Measurements from ENCODE around the gene THEM4. TPM values are rescaled to one million over a fixed set of nuclear protein-coding genes. Genes with fewer than 3 reads are reported as not detected.
"Not testable (repeated sequence)": the region's sequence is repeated elsewhere in the genome, so short reads cannot be mapped to it uniquely, and the experiment has no call there.

THEM4 gene
- total RNA-seq, 2 experiments from 2014 or later: 7.2 to 21.5 TPM

- H3K9me3 ChIP-seq (ENCODE audit: low read length): no peaks in the 10 kb centered on the region
- no peak for DNase-seq (ENCODE audit: low spot score)
- BruUV-seq (replicated peaks): no TSS peak
- no peak overlapping the region for H3K4me3 ChIP-seq (ENCODE audit: low read depth, low read length, poor library complexity, severe bottlenecking)
- H4K20me1 ChIP-seq (ENCODE audit: insufficient read depth, low read length): no peaks in the 10 kb centered on the region
- H3K9me2 ChIP-seq (ENCODE audit: insufficient read depth, low read length): no peaks in the 10 kb centered on the region
- no peaks in the 10 kb centered on the region for H3K4me1 ChIP-seq (ENCODE audit: insufficient read depth, low read length, poor library complexity, severe bottlenecking)
- intact Hi-C loops (cut with micrococcal nuclease; ENCODE audit: unreplicated experiment): no loop called here
- CTCF ChIA-PET (ENCODE audit: unreplicated experiment): no interaction called here
- POLR2A ChIA-PET: interaction anchor here (0.7 kb wide), 1 partner anchor 18 kb away, joined by 3 read pairs; no protein-coding TSS in a partner anchor
- H3K27ac ChIP-seq (ENCODE audit: low read depth, low read length, poor library complexity, severe bottlenecking): no peak overlapping the region
- H3K36me3 ChIP-seq (ENCODE audit: insufficient read depth, low read length): no peaks in the 10 kb centered on the region
- no peak overlapping the region for H2AFZ ChIP-seq (ENCODE audit: low read length)
- no peaks in the 10 kb centered on the region for H3K79me2 ChIP-seq (ENCODE audit: insufficient read depth, low read depth, low read length)
- TF ChIP-seq CTCF (conservative IDR thresholded peaks at IDR 0.05; ENCODE audit: low read length) (no peak), EZH2phosphoT487 (IDR thresholded peaks at IDR 0.05; ENCODE audit: borderline replicate concordance, low read depth, low read length) (no peak)
- no peak overlapping the region for H3K4me2 ChIP-seq (ENCODE audit: low read length)
These were observed 33.8 kb downstream of the THEM4 start for GRCh38 chr1:151875419-151876097.

DNA sequence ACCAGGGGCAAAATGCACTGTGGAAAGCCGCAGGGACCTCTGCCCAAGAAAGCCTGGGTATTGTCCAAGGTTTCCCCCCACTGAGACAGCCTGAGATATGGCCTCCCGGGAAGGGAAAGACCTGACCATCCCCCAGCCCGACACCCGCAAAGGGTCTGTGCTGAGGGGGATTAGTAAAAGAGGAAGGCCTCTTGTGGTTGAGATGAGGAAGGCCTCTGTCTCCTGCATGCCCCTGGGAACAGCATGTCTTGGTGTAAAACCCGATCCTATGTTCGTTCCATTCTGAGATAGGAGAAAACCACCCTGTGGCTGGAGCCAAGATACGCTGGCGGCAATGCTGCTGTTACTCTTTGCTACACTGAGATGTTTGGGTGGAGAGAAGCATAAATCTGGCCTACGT, 36.5 kb downstream of the THEM4 start:
- H4K20me1 ChIP-seq (ENCODE audit: insufficient read depth, low read length); H3K9me2 ChIP-seq (ENCODE audit: insufficient read depth, low read length); POLR2A ChIA-PET; H2AFZ ChIP-seq (ENCODE audit: low read length); H3K27ac ChIP-seq (ENCODE audit: low read depth, low read length, poor library complexity, severe bottlenecking); H3K4me2 ChIP-seq (ENCODE audit: low read length); H3K36me3 ChIP-seq (ENCODE audit: insufficient read depth, low read length); H3K79me2 ChIP-seq (ENCODE audit: insufficient read depth, low read depth, low read length); H3K4me1 ChIP-seq (ENCODE audit: insufficient read depth, low read length, poor library complexity, severe bottlenecking); CTCF ChIA-PET (ENCODE audit: unreplicated experiment); H3K4me3 ChIP-seq (ENCODE audit: low read depth, low read length, poor library complexity, severe bottlenecking); BruUV-seq (replicated peaks); H3K9me3 ChIP-seq (ENCODE audit: low read length); intact Hi-C loops (cut with micrococcal nuclease; ENCODE audit: unreplicated experiment); DNase-seq (ENCODE audit: low spot score): not testable (repeated sequence)

- intact Hi-C loops (cut with micrococcal nuclease; ENCODE audit: unreplicated experiment): no loop called here
- no peak for DNase-seq (ENCODE audit: low spot score)
- Histone ChIP-seq H3K36me3 (ENCODE audit: insufficient read depth, low read length) (no peaks in the 10 kb centered on the region), H3K27ac (ENCODE audit: low read depth, low read length, poor library complexity, severe bottlenecking) (no peak overlapping the region), H3K9me3 (ENCODE audit: low read length) (no peaks in the 10 kb centered on the region), H2AFZ (ENCODE audit: low read length) (no peak overlapping the region), H3K9me2 (ENCODE audit: insufficient read depth, low read length) (no peaks in the 10 kb centered on the region), H4K20me1 (ENCODE audit: insufficient read depth, low read length) (no peaks in the 10 kb centered on the region), H3K4me1 (ENCODE audit: insufficient read depth, low read length, poor library complexity, severe bottlenecking) (no peaks in the 10 kb centered on the region), H3K79me2 (ENCODE audit: insufficient read depth, low read depth, low read length) (no peaks in the 10 kb centered on the region), H3K4me2 (ENCODE audit: low read length) (no peak overlapping the region), H3K4me3 (ENCODE audit: low read depth, low read length, poor library complexity, severe bottlenecking) (no peak overlapping the region)
- no TSS peak for BruUV-seq (replicated peaks)
- POLR2A ChIA-PET: interaction anchor here (0.7 kb wide), 1 partner anchor 183 kb away, joined by 3 read pairs; no protein-coding TSS in a partner anchor
- CTCF ChIA-PET (ENCODE audit: unreplicated experiment): interaction anchor here (1.2 kb wide), 1 partner anchor 12 kb away, joined by 4 read pairs; no protein-coding TSS in a partner anchor
- TF ChIP-seq CTCF (conservative IDR thresholded peaks at IDR 0.05; ENCODE audit: low read length) (no peak), EZH2phosphoT487 (IDR thresholded peaks at IDR 0.05; ENCODE audit: borderline replicate concordance, low read depth, low read length) (no peak)
These were observed 37.9 kb downstream of the THEM4 start for GRCh38 chr1:151871284-151872030.
